ENCODE measurements around the gene ADAM22.

Gene ADAM22

DNA sequence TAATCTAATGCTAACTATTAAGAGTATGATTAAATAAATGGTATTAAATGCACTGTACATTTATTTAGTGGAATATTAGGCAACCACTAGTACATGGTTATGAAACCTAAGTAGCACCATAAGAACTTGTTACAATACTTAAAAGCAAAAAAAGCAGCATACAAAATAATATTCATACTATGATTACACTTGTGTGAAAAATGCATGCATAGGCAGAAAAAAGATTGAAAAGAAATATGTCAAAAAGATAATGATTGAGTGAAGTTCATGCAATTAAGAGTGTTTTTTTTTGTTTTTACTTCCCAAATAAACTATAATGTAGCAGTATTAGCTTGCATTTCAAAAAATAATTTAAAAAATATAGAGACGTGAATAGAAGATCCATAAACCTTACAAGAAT lies 305.8 kb downstream of the ADAM22 start:
- H3K4me1 ChIP-seq (ENCODE audit: low read depth, poor library complexity, severe bottlenecking), result peaks cover 3% of the 10 kb centered on the region
- H3K79me2 ChIP-seq (ENCODE audit: insufficient read depth, low read depth), result no peaks in the 10 kb centered on the region
- H3K27ac ChIP-seq, result no peak overlapping the region

DNA sequence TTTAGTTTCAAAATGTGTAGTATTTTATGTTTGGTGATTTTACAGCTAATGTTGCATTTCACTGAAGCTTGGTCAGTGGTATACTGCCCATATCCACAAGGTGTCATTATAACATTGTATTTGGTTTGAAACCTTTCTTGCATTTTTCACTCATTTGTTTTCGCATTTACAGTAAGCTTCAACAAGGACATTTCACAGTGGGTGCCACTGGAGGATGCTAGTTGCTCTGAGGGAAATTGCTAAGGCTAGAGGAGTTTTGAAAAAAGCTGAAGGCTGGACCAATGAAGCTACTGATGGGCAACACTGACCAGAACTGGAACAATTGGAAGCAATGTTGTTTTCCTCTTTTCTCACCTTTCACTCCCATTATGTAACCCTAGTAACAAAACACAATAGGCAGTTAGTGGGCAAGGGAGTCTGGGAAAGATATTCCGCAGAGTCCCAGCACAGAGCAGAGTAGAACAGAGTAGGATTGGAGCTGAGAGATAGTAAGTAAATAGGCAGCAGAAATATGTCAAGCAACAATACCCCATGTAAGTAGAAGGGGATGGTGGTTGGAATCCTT lies 309.4 kb downstream of the ADAM22 start:
- H3K4me3 ChIP-seq (IDR thresholded peaks at IDR 0.05; ENCODE audit: insufficient read depth, low read depth, low read length), result no peak overlapping the region
- no peak overlapping the region for H3K27ac ChIP-seq
- H2AFZ ChIP-seq (ENCODE audit: low read depth), result no peak overlapping the region
- no peaks in the 10 kb centered on the region for H4K20me1 ChIP-seq (ENCODE audit: insufficient read depth)
- H3K9ac ChIP-seq, result no peak overlapping the region
- no peaks in the 10 kb centered on the region for H3K27me3 ChIP-seq (ENCODE audit: insufficient read depth, low read depth)
- no peak overlapping the region for H3K4me2 ChIP-seq
- H3K79me2 ChIP-seq (ENCODE audit: insufficient read depth, low read depth), result no peaks in the 10 kb centered on the region
- TF ChIP-seq, protein P1, sequence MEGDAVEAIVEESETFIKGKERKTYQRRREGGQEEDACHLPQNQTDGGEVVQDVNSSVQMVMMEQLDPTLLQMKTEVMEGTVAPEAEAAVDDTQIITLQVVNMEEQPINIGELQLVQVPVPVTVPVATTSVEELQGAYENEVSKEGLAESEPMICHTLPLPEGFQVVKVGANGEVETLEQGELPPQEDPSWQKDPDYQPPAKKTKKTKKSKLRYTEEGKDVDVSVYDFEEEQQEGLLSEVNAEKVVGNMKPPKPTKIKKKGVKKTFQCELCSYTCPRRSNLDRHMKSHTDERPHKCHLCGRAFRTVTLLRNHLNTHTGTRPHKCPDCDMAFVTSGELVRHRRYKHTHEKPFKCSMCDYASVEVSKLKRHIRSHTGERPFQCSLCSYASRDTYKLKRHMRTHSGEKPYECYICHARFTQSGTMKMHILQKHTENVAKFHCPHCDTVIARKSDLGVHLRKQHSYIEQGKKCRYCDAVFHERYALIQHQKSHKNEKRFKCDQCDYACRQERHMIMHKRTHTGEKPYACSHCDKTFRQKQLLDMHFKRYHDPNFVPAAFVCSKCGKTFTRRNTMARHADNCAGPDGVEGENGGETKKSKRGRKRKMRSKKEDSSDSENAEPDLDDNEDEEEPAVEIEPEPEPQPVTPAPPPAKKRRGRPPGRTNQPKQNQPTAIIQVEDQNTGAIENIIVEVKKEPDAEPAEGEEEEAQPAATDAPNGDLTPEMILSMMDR (conservative IDR thresholded peaks at IDR 0.05; ENCODE audit: low read depth, low read length), result peak; percentile 82
- H3K4me1 ChIP-seq (ENCODE audit: low read depth, poor library complexity, severe bottlenecking), result peaks cover 3% of the 10 kb centered on the region
- no peaks in the 10 kb centered on the region for H3K36me3 ChIP-seq (ENCODE audit: insufficient read depth)

More for the DNA sequence above, 305.8 kb downstream of the ADAM22 start:
- TF ChIP-seq, protein P1 (conservative IDR thresholded peaks at IDR 0.05; ENCODE audit: low read depth, low read length), result no peak
- no peaks in the 10 kb centered on the region for H3K27me3 ChIP-seq (ENCODE audit: insufficient read depth, low read depth)
- no peak overlapping the region for H3K4me2 ChIP-seq
- no peak overlapping the region for H3K4me3 ChIP-seq (IDR thresholded peaks at IDR 0.05; ENCODE audit: insufficient read depth, low read depth, low read length)
- no peaks in the 10 kb centered on the region for H4K20me1 ChIP-seq (ENCODE audit: insufficient read depth)
- no peak overlapping the region for H2AFZ ChIP-seq (ENCODE audit: low read depth)
- H3K9ac ChIP-seq, result no peak overlapping the region
- no peaks in the 10 kb centered on the region for H3K36me3 ChIP-seq (ENCODE audit: insufficient read depth)

- Histone ChIP-seq H4K20me1 (ENCODE audit: insufficient read depth) (no peaks in the 10 kb centered on the region), H3K27ac (no peak overlapping the region), H3K4me3 (IDR thresholded peaks at IDR 0.05; ENCODE audit: insufficient read depth, low read depth, low read length) (no peak overlapping the region), H3K9ac (no peak overlapping the region), H3K27me3 (ENCODE audit: insufficient read depth, low read depth) (no peaks in the 10 kb centered on the region), H3K4me1 (ENCODE audit: low read depth, poor library complexity, severe bottlenecking) (peaks cover 3% of the 10 kb centered on the region), H3K4me2 (no peak overlapping the region), H3K36me3 (ENCODE audit: insufficient read depth) (no peaks in the 10 kb centered on the region), H3K79me2 (ENCODE audit: insufficient read depth, low read depth) (no peaks in the 10 kb centered on the region), H2AFZ (ENCODE audit: low read depth) (no peak overlapping the region)
- TF ChIP-seq, protein P1 (conservative IDR thresholded peaks at IDR 0.05; ENCODE audit: low read depth, low read length), result no peak
Observed at GRCh38 chr7:88244258-88244657, 310.2 kb downstream of the ADAM22 start.
